GM18870 (cell line): Measurements from ENCODE around the gene ASS1.

Experiments
- ATAC-seq: cut with Tn5 transposase; IDR thresholded peaks from one replicate; pipeline ENCODE4 v1.9.1; 2021; ENCODE audit warnings: moderate library complexity; ENCODE audit not compliant: unreplicated experiment

The ASS1 gene

GRCh38 chr9:130417602-130418001 is 27.2 kb upstream of the ASS1 start:
- no peak for ATAC-seq

- no peak for ATAC-seq
Observed at GRCh38 chr9:130418776-130419175, 26.0 kb upstream of the ASS1 start.

- ATAC-seq = no peak
Observed at GRCh38 chr9:130419521-130420035, 25.2 kb upstream of the ASS1 start.

- ATAC-seq = no peak
Observed at GRCh38 chr9:130421154-130421801, 23.5 kb upstream of the ASS1 start.

- no peak for ATAC-seq
Observed at GRCh38 chr9:130421802-130422276, 22.9 kb upstream of the ASS1 start.

- ATAC-seq = no peak
Observed at GRCh38 chr9:130422546-130422945, 22.2 kb upstream of the ASS1 start.

- ATAC-seq = no peak
Observed at GRCh38 chr9:130423272-130423671, 21.5 kb upstream of the ASS1 start.

- ATAC-seq = no peak
Observed at GRCh38 chr9:130424595-130425454, 19.9 kb upstream of the ASS1 start.

- ATAC-seq = no peak
Observed at GRCh38 chr9:130425741-130426466, 18.9 kb upstream of the ASS1 start.

GRCh38 chr9:130426467-130426773 is 18.3 kb upstream of the ASS1 start:
- no peak for ATAC-seq

GRCh38 chr9:130426883-130427282 is 17.9 kb upstream of the ASS1 start:
- ATAC-seq = no peak

- ATAC-seq = no peak
Observed at GRCh38 chr9:130427326-130427725, 17.4 kb upstream of the ASS1 start.

- no peak for ATAC-seq
Observed at GRCh38 chr9:130428086-130428665, 16.6 kb upstream of the ASS1 start.

GRCh38 chr9:130429381-130429780 is 15.4 kb upstream of the ASS1 start:
- ATAC-seq = no peak

GRCh38 chr9:130429831-130430230 is 14.9 kb upstream of the ASS1 start:
- ATAC-seq = no peak

GRCh38 chr9:130430232-130430631 is 14.5 kb upstream of the ASS1 start:
- ATAC-seq = no peak

GRCh38 chr9:130430734-130431535 is 13.8 kb upstream of the ASS1 start:
- no peak for ATAC-seq

- no peak for ATAC-seq
Observed at GRCh38 chr9:130431536-130432303, 13.0 kb upstream of the ASS1 start.

- ATAC-seq = no peak
Observed at GRCh38 chr9:130432362-130432761, 12.4 kb upstream of the ASS1 start.

- no peak for ATAC-seq
Observed at GRCh38 chr9:130432796-130433167, 12.0 kb upstream of the ASS1 start.
